ENCODE measurements around the gene LRWD1.

The LRWD1 gene

GRCh38 chr7:102464577-102465280, at the start of gene LRWD1, which contains the start of gene ALKBH4:
LRWD1 (plus strand) TSS chr7:102464984; CDS start chr7:102465081, 97 bp downstream.
ALKBH4 (minus strand) TSS chr7:102464863; CDS start chr7:102464836, 27 bp downstream.
- peaks cover 0 to 3% of the 10 kb centered on the region in 2 donors for H3K36me3 ChIP-seq (ENCODE audit: control insufficient read depth in 1 of 2, insufficient read depth in 2 of 2, low read length in 2 of 2)
- H3K9ac ChIP-seq (ENCODE audit: low read depth in 1 of 2, low read length in 2 of 2), result peak within 1 kb of the TSS; percentile 85 to 99
- peaks cover 13 to 19% of the 10 kb centered on the region in 2 donors for H3K4me1 ChIP-seq (ENCODE audit: control insufficient read depth in 1 of 2, insufficient read depth in 2 of 2, low read length in 2 of 2)
- peak within 1 kb of the TSS; percentile 98 to 100 for H3K4me3 ChIP-seq (ENCODE audit: low read depth in 1 of 2, low read length in 2 of 2)
- no peaks in the 10 kb centered on the region for H3K27me3 ChIP-seq (ENCODE audit: control insufficient read depth in 1 of 2, insufficient read depth in 2 of 2, low read length in 2 of 2)
- no peaks in the 10 kb centered on the region for H3K9me3 ChIP-seq (ENCODE audit: control insufficient read depth in 1 of 2, low read length in 2 of 2)
- H3K27ac ChIP-seq (ENCODE audit: low read depth, low read length), result peak within 1 kb of the TSS; percentile 17

- Histone ChIP-seq H3K9ac (ENCODE audit: low read depth in 1 of 2, low read length in 2 of 2) (no peak overlapping the region), H3K4me3 (ENCODE audit: low read depth in 1 of 2, low read length in 2 of 2) (peak overlapping the region in 1 of 2 donors; percentile 8), H3K27ac (ENCODE audit: low read depth, low read length) (no peak overlapping the region), H3K36me3 (ENCODE audit: control insufficient read depth in 1 of 2, insufficient read depth in 2 of 2, low read length in 2 of 2) (peaks cover 4 to 82% of the 10 kb centered on the region in 2 donors), H3K9me3 (ENCODE audit: control insufficient read depth in 1 of 2, low read length in 2 of 2) (no peaks in the 10 kb centered on the region), H3K4me1 (ENCODE audit: control insufficient read depth in 1 of 2, insufficient read depth in 2 of 2, low read length in 2 of 2) (peaks cover 3 to 15% of the 10 kb centered on the region in 2 donors), H3K27me3 (ENCODE audit: control insufficient read depth in 1 of 2, insufficient read depth in 2 of 2, low read length in 2 of 2) (no peaks in the 10 kb centered on the region)
Measured at GRCh38 chr7:102415685-102416225, 49.0 kb upstream of the LRWD1 start.

GRCh38 chr7:102416406-102416805, 48.4 kb upstream of the LRWD1 start:
- H3K27ac ChIP-seq (ENCODE audit: low read depth, low read length), result no peak overlapping the region
- H3K36me3 ChIP-seq (ENCODE audit: control insufficient read depth in 1 of 2, insufficient read depth in 2 of 2, low read length in 2 of 2), result peaks cover 4 to 80% of the 10 kb centered on the region in 2 donors
- peaks cover 3 to 15% of the 10 kb centered on the region in 2 donors for H3K4me1 ChIP-seq (ENCODE audit: control insufficient read depth in 1 of 2, insufficient read depth in 2 of 2, low read length in 2 of 2)
- H3K27me3 ChIP-seq (ENCODE audit: control insufficient read depth in 1 of 2, insufficient read depth in 2 of 2, low read length in 2 of 2), result no peaks in the 10 kb centered on the region
- H3K9me3 ChIP-seq (ENCODE audit: control insufficient read depth in 1 of 2, low read length in 2 of 2), result no peaks in the 10 kb centered on the region
- no peak overlapping the region for H3K9ac ChIP-seq (ENCODE audit: low read depth in 1 of 2, low read length in 2 of 2)
- no peak overlapping the region for H3K4me3 ChIP-seq (ENCODE audit: low read depth in 1 of 2, low read length in 2 of 2)

- H3K27ac ChIP-seq (ENCODE audit: low read depth, low read length), result no peak overlapping the region
- H3K4me1 ChIP-seq (ENCODE audit: control insufficient read depth in 1 of 2, insufficient read depth in 2 of 2, low read length in 2 of 2), result peaks cover 3 to 15% of the 10 kb centered on the region in 2 donors
- H3K27me3 ChIP-seq (ENCODE audit: control insufficient read depth in 1 of 2, insufficient read depth in 2 of 2, low read length in 2 of 2), result no peaks in the 10 kb centered on the region
- H3K4me3 ChIP-seq (ENCODE audit: low read depth in 1 of 2, low read length in 2 of 2), result no peak overlapping the region
- H3K9me3 ChIP-seq (ENCODE audit: control insufficient read depth in 1 of 2, low read length in 2 of 2), result no peaks in the 10 kb centered on the region
- peaks cover 4 to 76% of the 10 kb centered on the region in 2 donors for H3K36me3 ChIP-seq (ENCODE audit: control insufficient read depth in 1 of 2, insufficient read depth in 2 of 2, low read length in 2 of 2)
- no peak overlapping the region for H3K9ac ChIP-seq (ENCODE audit: low read depth in 1 of 2, low read length in 2 of 2)
Measured at GRCh38 chr7:102417105-102417504, 47.7 kb upstream of the LRWD1 start.

- Histone ChIP-seq H3K4me1 (ENCODE audit: control insufficient read depth in 1 of 2, insufficient read depth in 2 of 2, low read length in 2 of 2) (peaks cover 3 to 15% of the 10 kb centered on the region in 2 donors), H3K27me3 (ENCODE audit: control insufficient read depth in 1 of 2, insufficient read depth in 2 of 2, low read length in 2 of 2) (no peaks in the 10 kb centered on the region), H3K27ac (ENCODE audit: low read depth, low read length) (no peak overlapping the region), H3K9ac (ENCODE audit: low read depth in 1 of 2, low read length in 2 of 2) (no peak overlapping the region), H3K9me3 (ENCODE audit: control insufficient read depth in 1 of 2, low read length in 2 of 2) (no peaks in the 10 kb centered on the region), H3K4me3 (ENCODE audit: low read depth in 1 of 2, low read length in 2 of 2) (no peak overlapping the region), H3K36me3 (ENCODE audit: control insufficient read depth in 1 of 2, insufficient read depth in 2 of 2, low read length in 2 of 2) (peaks cover 0 to 67% of the 10 kb centered on the region in 2 donors)
Measured at GRCh38 chr7:102418592-102418991, 46.2 kb upstream of the LRWD1 start.

GRCh38 chr7:102421706-102422240, 43.0 kb upstream of the LRWD1 start:
- peaks cover 5 to 61% of the 10 kb centered on the region in 2 donors for H3K36me3 ChIP-seq (ENCODE audit: control insufficient read depth in 1 of 2, insufficient read depth in 2 of 2, low read length in 2 of 2)

GRCh38 chr7:102424129-102424551, 40.6 kb upstream of the LRWD1 start:
- no peaks in the 10 kb centered on the region for H3K27me3 ChIP-seq (ENCODE audit: control insufficient read depth in 1 of 2, insufficient read depth in 2 of 2, low read length in 2 of 2)
- H3K36me3 ChIP-seq (ENCODE audit: control insufficient read depth in 1 of 2, insufficient read depth in 2 of 2, low read length in 2 of 2), result peaks cover 5 to 51% of the 10 kb centered on the region in 2 donors
- no peak overlapping the region for H3K27ac ChIP-seq (ENCODE audit: low read depth, low read length)
- no peak overlapping the region for H3K4me3 ChIP-seq (ENCODE audit: low read depth in 1 of 2, low read length in 2 of 2)
- H3K9me3 ChIP-seq (ENCODE audit: control insufficient read depth in 1 of 2, low read length in 2 of 2), result no peaks in the 10 kb centered on the region
- H3K4me1 ChIP-seq (ENCODE audit: control insufficient read depth in 1 of 2, insufficient read depth in 2 of 2, low read length in 2 of 2), result peaks cover 15 to 37% of the 10 kb centered on the region in 2 donors
- no peak overlapping the region for H3K9ac ChIP-seq (ENCODE audit: low read depth in 1 of 2, low read length in 2 of 2)

More at GRCh38 chr7:102421706-102422240, 43.0 kb upstream of the LRWD1 start:
- no peaks in the 10 kb centered on the region for H3K27me3 ChIP-seq (ENCODE audit: control insufficient read depth in 1 of 2, insufficient read depth in 2 of 2, low read length in 2 of 2)
- no peak overlapping the region for H3K4me3 ChIP-seq (ENCODE audit: low read depth in 1 of 2, low read length in 2 of 2)
- peaks cover 12 to 32% of the 10 kb centered on the region in 2 donors for H3K4me1 ChIP-seq (ENCODE audit: control insufficient read depth in 1 of 2, insufficient read depth in 2 of 2, low read length in 2 of 2)
- no peak overlapping the region for H3K27ac ChIP-seq (ENCODE audit: low read depth, low read length)
- H3K9ac ChIP-seq (ENCODE audit: low read depth in 1 of 2, low read length in 2 of 2), result no peak overlapping the region
- H3K9me3 ChIP-seq (ENCODE audit: control insufficient read depth in 1 of 2, low read length in 2 of 2), result no peaks in the 10 kb centered on the region

- Histone ChIP-seq H3K27me3 (ENCODE audit: control insufficient read depth in 1 of 2, insufficient read depth in 2 of 2, low read length in 2 of 2) (no peaks in the 10 kb centered on the region), H3K36me3 (ENCODE audit: control insufficient read depth in 1 of 2, insufficient read depth in 2 of 2, low read length in 2 of 2) (peaks cover 5 to 44% of the 10 kb centered on the region in 2 donors), H3K9ac (ENCODE audit: low read depth in 1 of 2, low read length in 2 of 2) (peak overlapping the region in 1 of 2 donors; percentile 69), H3K27ac (ENCODE audit: low read depth, low read length) (peak overlapping the region; percentile 92), H3K9me3 (ENCODE audit: control insufficient read depth in 1 of 2, low read length in 2 of 2) (no peaks in the 10 kb centered on the region), H3K4me1 (ENCODE audit: control insufficient read depth in 1 of 2, insufficient read depth in 2 of 2, low read length in 2 of 2) (peaks cover 15 to 37% of the 10 kb centered on the region in 2 donors), H3K4me3 (ENCODE audit: low read depth in 1 of 2, low read length in 2 of 2) (peak overlapping the region in 1 of 2 donors; percentile 50)
Measured at GRCh38 chr7:102424787-102425218, 40.0 kb upstream of the LRWD1 start.

GRCh38 chr7:102425639-102426267, 39.0 kb upstream of the LRWD1 start:
- peak overlapping the region; percentile 92 for H3K27ac ChIP-seq (ENCODE audit: low read depth, low read length)
- peak overlapping the region; percentile 55 to 69 for H3K9ac ChIP-seq (ENCODE audit: low read depth in 1 of 2, low read length in 2 of 2)

More at GRCh38 chr7:102425639-102426267, 39.0 kb upstream of the LRWD1 start:
- H3K27me3 ChIP-seq (ENCODE audit: control insufficient read depth in 1 of 2, insufficient read depth in 2 of 2, low read length in 2 of 2), result no peaks in the 10 kb centered on the region
- peaks cover 5 to 35% of the 10 kb centered on the region in 2 donors for H3K36me3 ChIP-seq (ENCODE audit: control insufficient read depth in 1 of 2, insufficient read depth in 2 of 2, low read length in 2 of 2)
- peaks cover 19 to 37% of the 10 kb centered on the region in 2 donors for H3K4me1 ChIP-seq (ENCODE audit: control insufficient read depth in 1 of 2, insufficient read depth in 2 of 2, low read length in 2 of 2)
- H3K9me3 ChIP-seq (ENCODE audit: control insufficient read depth in 1 of 2, low read length in 2 of 2), result no peaks in the 10 kb centered on the region
- H3K4me3 ChIP-seq (ENCODE audit: low read depth in 1 of 2, low read length in 2 of 2), result peak overlapping the region; percentile 45 to 50
